NCI-H2196 (cell line): Measurements from ENCODE around the gene ATP6V0A4.
"Not testable (repeated sequence)": the region's sequence is repeated elsewhere in the genome, so short reads cannot be mapped to it uniquely, and the experiment has no call there.

Experiments
- DNase-seq: peaks from one replicate; lab custom pipeline; 2025; ENCODE audit not compliant: unreplicated experiment; lab: John Stamatoyannopoulos, UW

ATP6V0A4 gene

GRCh38 chr7:138752518-138753149, 45.4 kb downstream of the ATP6V0A4 start:
- peak; percentile 96 for DNase-seq

- DNase-seq = no peak
Measured at GRCh38 chr7:138750901-138751464, 47.0 kb downstream of the ATP6V0A4 start.

GRCh38 chr7:138750473-138750872, 47.5 kb downstream of the ATP6V0A4 start:
- DNase-seq = no peak

- DNase-seq = no peak
Measured at GRCh38 chr7:138749960-138750359, 48.0 kb downstream of the ATP6V0A4 start.

GRCh38 chr7:138748666-138749065, 49.3 kb downstream of the ATP6V0A4 start:
- DNase-seq = no peak

- no peak for DNase-seq
Measured at GRCh38 chr7:138746073-138746472, 51.9 kb downstream of the ATP6V0A4 start.

- DNase-seq = no peak
Measured at GRCh38 chr7:138745189-138745588, 52.8 kb downstream of the ATP6V0A4 start.

- no peak for DNase-seq
Measured at GRCh38 chr7:138741453-138741735, 56.6 kb downstream of the ATP6V0A4 start.

- DNase-seq = no peak
Measured at GRCh38 chr7:138739859-138740258, 58.1 kb downstream of the ATP6V0A4 start.

- peak; percentile 88 for DNase-seq
Measured at GRCh38 chr7:138738551-138739335, 59.3 kb downstream of the ATP6V0A4 start.

- no peak for DNase-seq
Measured at GRCh38 chr7:138738114-138738513, 59.9 kb downstream of the ATP6V0A4 start.

GRCh38 chr7:138735399-138735798, 62.6 kb downstream of the ATP6V0A4 start:
- no peak for DNase-seq

- DNase-seq = not testable (repeated sequence)
Measured at GRCh38 chr7:138731733-138732132, 66.3 kb downstream of the ATP6V0A4 start.

GRCh38 chr7:138729444-138729843, 68.6 kb downstream of the ATP6V0A4 start:
- no peak for DNase-seq

GRCh38 chr7:138727336-138728099, 70.5 kb downstream of the ATP6V0A4 start:
- no peak for DNase-seq

- DNase-seq = no peak
Measured at GRCh38 chr7:138726288-138726687, 71.7 kb downstream of the ATP6V0A4 start.

GRCh38 chr7:138720286-138720685, 77.7 kb downstream of the ATP6V0A4 start:
- DNase-seq = no peak

- no peak for DNase-seq
Measured at GRCh38 chr7:138716889-138717288, 81.1 kb downstream of the ATP6V0A4 start.

- no peak for DNase-seq
Measured at GRCh38 chr7:138713191-138713590, 84.8 kb downstream of the ATP6V0A4 start.

- no peak for DNase-seq
Measured at GRCh38 chr7:138712652-138713051, 85.3 kb downstream of the ATP6V0A4 start.

- no peak for DNase-seq
Measured at GRCh38 chr7:138710536-138711385, 87.2 kb downstream of the ATP6V0A4 start.
